Endodermal cell (in vitro differentiated cells): ENCODE measurements around the gene DLG2. TPM values are rescaled to one million over a fixed set of nuclear protein-coding genes. Genes with fewer than 3 reads are reported as not detected.

Experiments
- DNase-seq: peaks from one replicate; pipeline ENCODE4 v3.0.0-alpha.2; 2017
- H3K27ac ChIP-seq: 2 replicates; pipeline ENCODE4 v1.5.1; 2013; ENCODE audit warnings: mild to moderate bottlenecking, low read depth, low read length, moderate library complexity
- H3K27me3 ChIP-seq: 2 replicates; pipeline ENCODE4 v1.6.1; 2013; ENCODE audit warnings: mild to moderate bottlenecking, low read length, moderate library complexity; ENCODE audit not compliant: insufficient read depth, control insufficient read depth, poor library complexity, severe bottlenecking
- H3K36me3 ChIP-seq: 2 replicates; pipeline ENCODE4 v1.7.0; 2013; ENCODE audit warnings: mild to moderate bottlenecking, low read length, moderate library complexity; ENCODE audit not compliant: control insufficient read depth, insufficient read depth
- H3K4me1 ChIP-seq: one replicate; pipeline ENCODE4 v1.7.0; 2013; ENCODE audit warnings: low read length; ENCODE audit not compliant: control insufficient read depth, insufficient read depth
- H3K4me3 ChIP-seq: 2 replicates; pipeline ENCODE4 v1.5.1; 2013; ENCODE audit warnings: mild to moderate bottlenecking, low read length, moderate library complexity
- H3K9ac ChIP-seq: 2 replicates; pipeline ENCODE4 v1.6.1; 2013; ENCODE audit warnings: mild to moderate bottlenecking, low read length, moderate library complexity; ENCODE audit not compliant: poor library complexity, severe bottlenecking; ENCODE audit errors: extremely low read depth
- H3K9me3 ChIP-seq: 2 replicates; pipeline ENCODE4 v1.6.1; 2013; ENCODE audit warnings: mild to moderate bottlenecking, low read length, moderate library complexity; ENCODE audit not compliant: control insufficient read depth
- H3K27ac Mint-ChIP-seq: 2 replicates; pipeline ENCODE4 v1.8.0; 2020; ENCODE audit warnings: mixed read lengths
- H3K27me3 Mint-ChIP-seq: 2 replicates; pipeline ENCODE4 v1.8.0; 2021; ENCODE audit warnings: mild to moderate bottlenecking, mixed read lengths; ENCODE audit not compliant: insufficient read depth
- H3K36me3 Mint-ChIP-seq: 2 replicates; pipeline ENCODE4 v1.8.0; 2020; ENCODE audit warnings: low read depth, mixed read lengths
- H3K4me1 Mint-ChIP-seq: 2 replicates; pipeline ENCODE4 v1.8.0; 2020; ENCODE audit warnings: mixed read lengths
- H3K4me3 Mint-ChIP-seq: 2 replicates; pipeline ENCODE4 v1.8.0; 2020; ENCODE audit warnings: mild to moderate bottlenecking, moderate library complexity, mixed read lengths
- H3K9me3 Mint-ChIP-seq: 2 replicates; pipeline ENCODE4 v1.8.0; 2020; ENCODE audit warnings: mild to moderate bottlenecking, mixed read lengths
- WGBS, 2 experiments: methylation state at CpG; one replicate each; pipeline versions ENCODE4 v1.1.5 to v1.1.7; 2013; ENCODE audit warnings: missing lambda C conversion rate in 2 of 2, mixed read lengths in 1 of 2; ENCODE audit not compliant: insufficient coverage in 1 of 2, insufficient read length in 1 of 2; 5-methylcytosine and 5-hydroxymethylcytosine counted together
- total RNA-seq, 2 donors: library from RNA; stranded (reverse); fragmentation: NEBNext Ultra II Directional in 1 of 2; extraction: Animal tissue kit (Norgen Biotek cat#: 25700) in 1 of 2; gene quantifications; 2 replicates in 1 of 2; 3 replicates in 1 of 2; pipeline ENCODE4 v1.2.1, GENCODE V29; 2021
- TF ChIP-seq, protein P1 (sequence below): fragments of 200-600 bp; sonication (generic); conservative IDR thresholded peaks from 2 replicates; pipeline ENCODE4 v1.5.0; 2021; ENCODE audit warnings: antibody characterized with exemption, mild to moderate bottlenecking

DLG2 gene
- total RNA-seq, 2 donors from 2014 or later, result 9.6 to 10.6 TPM

DNA sequence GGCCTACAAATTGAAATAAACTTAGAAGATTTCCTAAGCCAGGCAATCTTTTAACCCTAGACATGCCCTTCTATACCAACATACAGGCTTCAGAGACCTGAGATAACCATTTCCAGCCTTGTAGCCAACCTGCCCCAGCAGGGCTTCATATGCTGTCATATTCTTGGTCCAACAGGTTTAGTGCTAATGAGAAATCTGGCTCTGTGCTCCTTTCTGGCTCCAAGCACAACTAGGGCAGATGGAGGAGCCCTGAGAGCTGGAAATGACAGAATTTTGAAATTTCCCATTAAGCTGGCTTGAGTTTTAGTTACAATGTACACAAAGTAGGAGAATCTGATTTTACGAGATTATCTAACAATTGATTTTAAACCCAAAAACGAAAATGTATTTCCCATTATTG, 2018.0 kb downstream of the DLG2 start:
- H3K4me1 Mint-ChIP-seq, result peaks cover 20% of the 10 kb centered on the region
- peaks cover 3% of the 10 kb centered on the region for H3K4me1 ChIP-seq
- no peak overlapping the region for H3K9ac ChIP-seq
- DNase-seq, result no peak
- 89 to 90% methylated on average over 2 of the region's 2 CpGs for WGBS, 2 experiments
- H3K36me3 ChIP-seq, result no peaks in the 10 kb centered on the region
- no peaks in the 10 kb centered on the region for H3K36me3 Mint-ChIP-seq
- TF ChIP-seq, protein P1, sequence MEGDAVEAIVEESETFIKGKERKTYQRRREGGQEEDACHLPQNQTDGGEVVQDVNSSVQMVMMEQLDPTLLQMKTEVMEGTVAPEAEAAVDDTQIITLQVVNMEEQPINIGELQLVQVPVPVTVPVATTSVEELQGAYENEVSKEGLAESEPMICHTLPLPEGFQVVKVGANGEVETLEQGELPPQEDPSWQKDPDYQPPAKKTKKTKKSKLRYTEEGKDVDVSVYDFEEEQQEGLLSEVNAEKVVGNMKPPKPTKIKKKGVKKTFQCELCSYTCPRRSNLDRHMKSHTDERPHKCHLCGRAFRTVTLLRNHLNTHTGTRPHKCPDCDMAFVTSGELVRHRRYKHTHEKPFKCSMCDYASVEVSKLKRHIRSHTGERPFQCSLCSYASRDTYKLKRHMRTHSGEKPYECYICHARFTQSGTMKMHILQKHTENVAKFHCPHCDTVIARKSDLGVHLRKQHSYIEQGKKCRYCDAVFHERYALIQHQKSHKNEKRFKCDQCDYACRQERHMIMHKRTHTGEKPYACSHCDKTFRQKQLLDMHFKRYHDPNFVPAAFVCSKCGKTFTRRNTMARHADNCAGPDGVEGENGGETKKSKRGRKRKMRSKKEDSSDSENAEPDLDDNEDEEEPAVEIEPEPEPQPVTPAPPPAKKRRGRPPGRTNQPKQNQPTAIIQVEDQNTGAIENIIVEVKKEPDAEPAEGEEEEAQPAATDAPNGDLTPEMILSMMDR, result no peak
- H3K27me3 ChIP-seq, result peaks cover 4% of the 10 kb centered on the region
- no peaks in the 10 kb centered on the region for H3K9me3 ChIP-seq
- no peak overlapping the region for H3K27ac Mint-ChIP-seq
- no peak overlapping the region for H3K27ac ChIP-seq
- H3K27me3 Mint-ChIP-seq, result peaks cover 1% of the 10 kb centered on the region
- no peak overlapping the region for H3K4me3 Mint-ChIP-seq
- H3K9me3 Mint-ChIP-seq, result no peaks in the 10 kb centered on the region
- no peak overlapping the region for H3K4me3 ChIP-seq

DNA sequence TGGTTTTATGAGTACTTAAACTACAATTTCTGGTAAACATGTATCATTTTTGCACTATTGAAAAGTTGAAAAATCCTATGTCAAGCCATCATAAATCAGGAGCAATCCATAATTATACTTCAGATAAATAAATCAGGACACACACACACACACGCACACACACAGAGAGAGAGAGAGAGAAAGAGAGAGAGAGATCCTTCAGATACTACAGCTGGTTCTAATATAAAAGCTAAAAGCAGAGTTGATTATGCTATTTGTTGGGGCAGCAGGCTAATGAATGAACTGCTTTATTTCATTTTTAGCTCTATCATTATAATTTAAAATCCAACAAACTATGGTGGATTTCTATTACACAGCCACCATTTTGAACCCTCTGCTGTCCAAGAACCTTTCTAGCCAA, 2018.6 kb downstream of the DLG2 start:
- no peaks in the 10 kb centered on the region for H3K27me3 ChIP-seq
- Mint-ChIP-seq H3K4me1 (peaks cover 15% of the 10 kb centered on the region), H3K36me3 (no peaks in the 10 kb centered on the region), H3K4me3 (no peak overlapping the region), H3K9me3 (no peaks in the 10 kb centered on the region), H3K27ac (no peak overlapping the region), H3K27me3 (no peaks in the 10 kb centered on the region)
- TF ChIP-seq, protein P1, result no peak
- no peak for DNase-seq
- H3K9ac ChIP-seq, result no peak overlapping the region
- no peak overlapping the region for H3K27ac ChIP-seq
- H3K4me1 ChIP-seq, result no peaks in the 10 kb centered on the region
- no CpG with 5 or more reads among the region's 1 CpG for WGBS, 2 experiments
- no peak overlapping the region for H3K4me3 ChIP-seq
- H3K9me3 ChIP-seq, result no peaks in the 10 kb centered on the region
- no peaks in the 10 kb centered on the region for H3K36me3 ChIP-seq

DNA sequence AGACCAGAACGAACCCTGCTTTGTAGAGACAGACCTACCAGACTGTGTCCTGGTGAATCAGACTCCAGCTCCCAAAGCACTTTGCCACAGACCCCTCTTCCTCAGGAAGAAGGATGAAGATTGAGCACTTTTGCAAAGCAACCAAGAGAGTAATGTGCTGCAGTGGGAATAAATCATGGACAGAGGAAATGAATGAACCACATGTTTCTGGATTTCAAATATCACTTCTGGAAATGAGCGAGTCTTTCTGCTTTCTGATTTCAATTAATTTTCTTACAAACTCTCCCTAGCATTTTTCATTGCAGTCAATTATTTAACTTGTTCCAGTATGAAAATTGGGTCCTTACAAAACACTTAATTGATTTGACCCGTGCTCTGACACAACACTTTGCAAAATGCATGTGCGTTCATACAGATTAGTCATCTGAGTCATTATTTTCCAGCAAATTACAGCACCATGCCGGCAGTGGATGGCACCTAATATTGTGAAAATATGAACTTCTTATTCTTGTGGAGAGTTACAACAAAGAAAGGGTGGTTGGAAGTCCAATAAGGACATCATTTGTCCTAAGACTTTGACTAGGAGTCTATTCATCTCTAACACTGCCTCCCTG, 2025.1 kb downstream of the DLG2 start:
- DNase-seq, result no peak
- no peak overlapping the region for H3K4me3 ChIP-seq
- H3K27me3 ChIP-seq, result no peaks in the 10 kb centered on the region
- no peaks in the 10 kb centered on the region for H3K9me3 ChIP-seq
- 91 to 93% methylated on average over 4 to 5 of the region's 5 CpGs for WGBS, 2 experiments
- peaks cover 12% of the 10 kb centered on the region for H3K4me1 Mint-ChIP-seq
- H3K27ac ChIP-seq, result no peak overlapping the region
- TF ChIP-seq, protein P1, result no peak
- H3K9me3 Mint-ChIP-seq, result no peaks in the 10 kb centered on the region
- no peaks in the 10 kb centered on the region for H3K36me3 Mint-ChIP-seq
- no peak overlapping the region for H3K27ac Mint-ChIP-seq
- H3K36me3 ChIP-seq, result no peaks in the 10 kb centered on the region
- H3K27me3 Mint-ChIP-seq, result no peaks in the 10 kb centered on the region
- H3K4me3 Mint-ChIP-seq, result no peak overlapping the region
- no peak overlapping the region for H3K9ac ChIP-seq
- peaks cover 3% of the 10 kb centered on the region for H3K4me1 ChIP-seq
